Measurements from ENCODE around the gene UGT3A2. TPM values are rescaled to one million over a fixed set of nuclear protein-coding genes. Genes with fewer than 3 reads are reported as not detected.

Gene UGT3A2
- total and polyA plus RNA-seq, 2 experiments from 2014 or later, result 17.2 to 27.0 TPM

DNA sequence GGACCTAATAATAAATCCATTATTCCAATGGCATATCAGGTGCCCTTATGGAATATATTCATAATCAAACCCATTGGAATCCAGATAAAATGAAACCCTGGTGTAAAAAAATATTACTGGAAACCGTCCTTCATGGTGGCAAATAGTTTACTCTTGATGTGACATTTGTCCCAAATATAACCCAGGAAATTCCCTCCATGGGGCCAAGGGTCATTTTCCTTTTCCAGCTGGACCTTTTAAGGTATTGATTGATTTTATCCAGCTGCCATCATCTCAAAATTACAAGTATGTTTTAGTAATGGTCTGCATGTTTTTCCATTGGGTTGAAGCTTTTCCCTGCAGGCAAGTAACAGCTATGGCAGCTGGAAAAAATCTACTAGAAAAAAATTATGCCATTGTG is 67.1 kb downstream of the UGT3A2 start (continued):
- TF ChIP-seq, protein P1, sequence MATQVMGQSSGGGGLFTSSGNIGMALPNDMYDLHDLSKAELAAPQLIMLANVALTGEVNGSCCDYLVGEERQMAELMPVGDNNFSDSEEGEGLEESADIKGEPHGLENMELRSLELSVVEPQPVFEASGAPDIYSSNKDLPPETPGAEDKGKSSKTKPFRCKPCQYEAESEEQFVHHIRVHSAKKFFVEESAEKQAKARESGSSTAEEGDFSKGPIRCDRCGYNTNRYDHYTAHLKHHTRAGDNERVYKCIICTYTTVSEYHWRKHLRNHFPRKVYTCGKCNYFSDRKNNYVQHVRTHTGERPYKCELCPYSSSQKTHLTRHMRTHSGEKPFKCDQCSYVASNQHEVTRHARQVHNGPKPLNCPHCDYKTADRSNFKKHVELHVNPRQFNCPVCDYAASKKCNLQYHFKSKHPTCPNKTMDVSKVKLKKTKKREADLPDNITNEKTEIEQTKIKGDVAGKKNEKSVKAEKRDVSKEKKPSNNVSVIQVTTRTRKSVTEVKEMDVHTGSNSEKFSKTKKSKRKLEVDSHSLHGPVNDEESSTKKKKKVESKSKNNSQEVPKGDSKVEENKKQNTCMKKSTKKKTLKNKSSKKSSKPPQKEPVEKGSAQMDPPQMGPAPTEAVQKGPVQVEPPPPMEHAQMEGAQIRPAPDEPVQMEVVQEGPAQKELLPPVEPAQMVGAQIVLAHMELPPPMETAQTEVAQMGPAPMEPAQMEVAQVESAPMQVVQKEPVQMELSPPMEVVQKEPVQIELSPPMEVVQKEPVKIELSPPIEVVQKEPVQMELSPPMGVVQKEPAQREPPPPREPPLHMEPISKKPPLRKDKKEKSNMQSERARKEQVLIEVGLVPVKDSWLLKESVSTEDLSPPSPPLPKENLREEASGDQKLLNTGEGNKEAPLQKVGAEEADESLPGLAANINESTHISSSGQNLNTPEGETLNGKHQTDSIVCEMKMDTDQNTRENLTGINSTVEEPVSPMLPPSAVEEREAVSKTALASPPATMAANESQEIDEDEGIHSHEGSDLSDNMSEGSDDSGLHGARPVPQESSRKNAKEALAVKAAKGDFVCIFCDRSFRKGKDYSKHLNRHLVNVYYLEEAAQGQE (IDR thresholded peaks at IDR 0.05; ENCODE audit: unreplicated experiment), result no peak
- TF ChIP-seq EZH2phosphoT487 (IDR thresholded peaks at IDR 0.05; ENCODE audit: unreplicated experiment) (no peak), ZNF114 (CRISPR knock-in tag; IDR thresholded peaks at IDR 0.05) (no peak), ZNF331 (CRISPR knock-in tag; IDR thresholded peaks at IDR 0.05; ENCODE audit: low read depth) (no peak), POLR2AphosphoS5 (IDR thresholded peaks at IDR 0.05; ENCODE audit: low read depth) (no peak), STAT1 (IDR thresholded peaks at IDR 0.05; ENCODE audit: unreplicated experiment) (no peak), JUNB (IDR thresholded peaks at IDR 0.05; ENCODE audit: unreplicated experiment) (no peak), NANOG (IDR thresholded peaks at IDR 0.05; ENCODE audit: borderline replicate concordance) (no peak)
- TF ChIP-seq, protein P2, sequence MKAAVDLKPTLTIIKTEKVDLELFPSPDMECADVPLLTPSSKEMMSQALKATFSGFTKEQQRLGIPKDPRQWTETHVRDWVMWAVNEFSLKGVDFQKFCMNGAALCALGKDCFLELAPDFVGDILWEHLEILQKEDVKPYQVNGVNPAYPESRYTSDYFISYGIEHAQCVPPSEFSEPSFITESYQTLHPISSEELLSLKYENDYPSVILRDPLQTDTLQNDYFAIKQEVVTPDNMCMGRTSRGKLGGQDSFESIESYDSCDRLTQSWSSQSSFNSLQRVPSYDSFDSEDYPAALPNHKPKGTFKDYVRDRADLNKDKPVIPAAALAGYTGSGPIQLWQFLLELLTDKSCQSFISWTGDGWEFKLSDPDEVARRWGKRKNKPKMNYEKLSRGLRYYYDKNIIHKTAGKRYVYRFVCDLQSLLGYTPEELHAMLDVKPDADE (IDR thresholded peaks at IDR 0.05), result no peak
- TF ChIP-seq, protein P3, sequence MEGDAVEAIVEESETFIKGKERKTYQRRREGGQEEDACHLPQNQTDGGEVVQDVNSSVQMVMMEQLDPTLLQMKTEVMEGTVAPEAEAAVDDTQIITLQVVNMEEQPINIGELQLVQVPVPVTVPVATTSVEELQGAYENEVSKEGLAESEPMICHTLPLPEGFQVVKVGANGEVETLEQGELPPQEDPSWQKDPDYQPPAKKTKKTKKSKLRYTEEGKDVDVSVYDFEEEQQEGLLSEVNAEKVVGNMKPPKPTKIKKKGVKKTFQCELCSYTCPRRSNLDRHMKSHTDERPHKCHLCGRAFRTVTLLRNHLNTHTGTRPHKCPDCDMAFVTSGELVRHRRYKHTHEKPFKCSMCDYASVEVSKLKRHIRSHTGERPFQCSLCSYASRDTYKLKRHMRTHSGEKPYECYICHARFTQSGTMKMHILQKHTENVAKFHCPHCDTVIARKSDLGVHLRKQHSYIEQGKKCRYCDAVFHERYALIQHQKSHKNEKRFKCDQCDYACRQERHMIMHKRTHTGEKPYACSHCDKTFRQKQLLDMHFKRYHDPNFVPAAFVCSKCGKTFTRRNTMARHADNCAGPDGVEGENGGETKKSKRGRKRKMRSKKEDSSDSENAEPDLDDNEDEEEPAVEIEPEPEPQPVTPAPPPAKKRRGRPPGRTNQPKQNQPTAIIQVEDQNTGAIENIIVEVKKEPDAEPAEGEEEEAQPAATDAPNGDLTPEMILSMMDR (conservative IDR thresholded peaks at IDR 0.05; ENCODE audit: low read depth in 2 of 2), result no peak

DNA sequence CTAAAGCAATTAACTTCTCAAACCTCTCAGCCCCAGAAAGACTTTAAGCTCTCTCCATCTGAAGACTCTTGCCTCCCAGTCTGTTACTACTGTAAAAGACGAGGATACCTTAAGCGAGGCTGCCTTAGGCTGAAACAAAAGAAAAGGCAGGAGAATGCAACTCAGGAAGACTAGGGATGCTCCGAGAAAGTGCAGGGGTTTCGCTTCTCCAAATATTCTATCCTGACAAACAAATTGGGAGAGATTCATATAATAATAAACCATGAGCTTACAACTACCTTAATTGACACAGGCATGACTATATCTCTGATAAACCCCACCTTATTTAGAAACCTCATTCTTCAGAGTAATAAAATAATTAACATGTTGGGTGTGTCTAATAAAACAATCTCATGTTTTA is 70.6 kb downstream of the UGT3A2 start:
- no peaks in the 10 kb centered on the region for H4K20me1 ChIP-seq (replicated peaks; ENCODE audit: insufficient read depth)
- no peaks in the 10 kb centered on the region for H3K79me2 ChIP-seq (replicated peaks; ENCODE audit: insufficient read depth)
- no peak for TF ChIP-seq POLR2AphosphoS5 (IDR thresholded peaks at IDR 0.05; ENCODE audit: low read depth)
- TF ChIP-seq ZNF331 (CRISPR knock-in tag; IDR thresholded peaks at IDR 0.05; ENCODE audit: low read depth), result no peak
- H3K27me3 ChIP-seq (ENCODE audit: insufficient read depth), result no peaks in the 10 kb centered on the region
- H3K9me2 ChIP-seq (ENCODE audit: insufficient read depth), result peaks cover 9% of the 10 kb centered on the region; the same call in 1 of the 2 replicates
- no peak overlapping the region for H3K4me3 ChIP-seq
- no peaks in the 10 kb centered on the region for H3K36me3 ChIP-seq (ENCODE audit: insufficient read depth)
- peaks cover 5% of the 10 kb centered on the region for H3K4me1 Mint-ChIP-seq
- H3K27me3 Mint-ChIP-seq (ENCODE audit: insufficient read depth, low read depth, poor library complexity), result peaks cover 3% of the 10 kb centered on the region
- no peak overlapping the region for H3K27ac Mint-ChIP-seq
- H3K9me3 Mint-ChIP-seq, result no peaks in the 10 kb centered on the region
- H3K36me3 Mint-ChIP-seq (ENCODE audit: low read depth), result no peaks in the 10 kb centered on the region
- no peak overlapping the region for H3K27ac ChIP-seq (ENCODE audit: low read depth)
- DNase-seq (ENCODE audit: low spot score) (no peak), ATAC-seq (no peak)
- 0 out of 2 replicates have a peak, but pooled peaks cover 4% of the 10 kb centered on the region for H3K4me1 ChIP-seq (ENCODE audit: insufficient read depth)
- no peaks in the 10 kb centered on the region for H3F3A ChIP-seq (replicated peaks; ENCODE audit: low read depth)
- H2AFZ ChIP-seq, result no peak overlapping the region
- no peak overlapping the region for H3K4me3 Mint-ChIP-seq
- no peak overlapping the region for H3K4me2 ChIP-seq
